Measurements from ENCODE around the gene PPP2R1B.

PPP2R1B gene

DNA sequence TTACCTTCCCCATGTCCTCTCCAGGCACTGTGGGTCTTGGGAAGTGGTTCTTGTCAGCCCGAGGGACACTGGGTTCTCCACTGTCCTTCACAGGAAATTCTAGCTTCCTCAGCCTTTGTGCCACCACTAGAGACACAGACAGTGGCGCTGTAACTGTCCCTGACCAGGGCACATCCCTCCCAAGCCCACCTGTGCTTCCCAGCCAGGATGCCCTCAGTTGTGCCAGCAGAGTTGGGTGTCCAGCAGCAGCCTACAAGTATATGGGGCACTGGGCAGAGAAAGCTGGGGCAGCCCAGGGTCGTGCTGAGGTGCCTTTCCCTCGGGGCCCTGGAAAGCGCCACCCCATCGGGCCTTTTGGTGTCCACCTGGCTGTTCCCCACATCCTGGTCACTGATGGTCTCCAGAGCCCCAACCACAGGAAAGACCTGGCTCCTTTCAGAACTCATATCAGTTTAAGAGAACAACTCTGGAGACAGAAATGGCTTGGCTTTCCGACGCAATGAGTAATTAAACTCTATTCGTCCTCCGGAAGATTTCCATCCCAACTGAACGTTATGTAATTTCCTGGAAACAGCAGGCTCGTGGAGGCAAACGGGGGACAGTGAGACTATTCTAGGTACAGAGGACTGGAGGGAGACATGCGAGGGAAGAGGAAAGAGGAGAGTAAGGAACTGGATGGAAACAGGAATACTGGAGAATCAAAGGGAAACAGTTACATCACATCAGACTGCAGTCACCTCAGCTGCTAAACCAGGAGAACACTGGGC is 28.6 kb downstream of the PPP2R1B start:
- Histone ChIP-seq H3K27ac (ENCODE audit: low read depth, low read length) (peak overlapping the region; percentile 100), H3K36me3 (ENCODE audit: control insufficient read depth in 5 of 5, insufficient read depth in 5 of 5, low read length in 5 of 5) (peaks cover 19 to 45% (median 28%) of the 10 kb centered on the region in 5 donors), H3K9ac (ENCODE audit: low read length in 5 of 5) (peak overlapping the region; percentile 72 to 97 (median 87)), H3K4me3 (ENCODE audit: low read depth in 1 of 5, low read length in 5 of 5) (peak overlapping the region; percentile 19 to 49 (median 40)), H3K4me1 (ENCODE audit: control insufficient read depth in 5 of 5, insufficient read depth in 5 of 5, low read length in 5 of 5) (peaks cover 46 to 73% (median 68%) of the 10 kb centered on the region in 5 donors), H3K9me3 (ENCODE audit: control insufficient read depth in 5 of 5, low read length in 5 of 5) (no peaks in the 10 kb centered on the region), H3K27me3 (ENCODE audit: control insufficient read depth in 5 of 5, insufficient read depth in 4 of 5, low read length in 5 of 5) (no peaks in the 10 kb centered on the region)

DNA sequence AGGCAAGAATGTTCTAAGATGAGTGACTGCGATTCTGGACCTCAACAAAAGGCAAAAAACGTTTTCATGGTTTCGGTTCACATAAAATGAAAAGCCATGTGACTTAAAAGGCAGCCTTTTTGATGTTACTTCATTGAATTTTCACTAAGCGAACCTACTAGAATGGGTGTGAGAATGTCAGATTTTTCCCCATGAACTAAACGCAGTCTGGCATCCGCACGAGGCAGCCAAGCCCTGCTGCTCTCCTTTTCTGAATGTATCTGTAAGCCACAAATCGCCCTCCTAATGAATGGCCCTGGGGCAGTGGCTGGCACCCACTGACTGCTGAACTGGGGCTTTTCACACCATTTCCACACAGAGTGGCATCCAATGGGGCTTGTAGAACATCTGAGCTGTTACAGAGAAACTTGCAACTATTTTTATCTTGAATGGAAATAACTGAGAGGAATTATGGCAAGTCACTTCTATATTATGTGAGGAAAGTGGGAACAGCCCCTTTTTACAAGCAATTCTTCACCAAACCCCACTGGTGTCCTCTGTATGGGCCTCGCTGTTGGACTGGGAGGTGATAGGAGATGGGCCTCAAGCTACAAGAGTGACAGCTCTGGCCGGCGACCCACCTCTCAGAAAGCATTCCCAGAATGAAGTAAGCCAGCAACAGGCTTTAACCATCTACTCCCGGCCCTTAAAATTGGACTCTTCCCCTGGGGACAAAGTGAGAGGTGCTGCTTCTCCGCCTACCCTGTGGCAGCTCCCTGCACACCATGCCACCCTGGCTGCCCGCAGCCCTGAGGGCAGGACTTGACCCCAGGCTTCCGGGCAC is 29.4 kb downstream of the PPP2R1B start:
- Histone ChIP-seq H3K4me3 (ENCODE audit: low read depth in 1 of 5, low read length in 5 of 5) (peak overlapping the region; percentile 23 to 49 (median 40)), H3K27ac (ENCODE audit: low read depth, low read length) (peak overlapping the region; percentile 100)

DNA sequence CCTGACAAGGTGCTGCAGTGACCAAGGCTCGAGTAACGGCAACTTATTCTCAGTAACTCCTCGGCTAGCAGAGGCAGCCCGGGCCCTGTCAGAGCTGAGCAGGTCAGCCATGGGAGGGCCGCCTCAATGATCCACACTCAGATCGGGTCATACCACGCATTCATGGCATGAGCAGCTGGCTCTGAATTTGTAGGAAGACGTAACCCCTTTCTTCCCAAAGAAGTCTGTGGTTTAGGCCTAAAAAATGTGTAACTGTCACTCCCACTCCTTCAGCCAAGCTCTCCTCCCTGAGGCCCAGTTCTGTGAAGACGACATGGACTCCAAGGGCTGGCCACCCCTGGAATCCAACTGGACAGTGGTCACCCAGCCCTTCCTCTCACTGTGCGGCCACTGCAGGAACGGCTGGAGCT is 30.0 kb downstream of the PPP2R1B start:
- Histone ChIP-seq H3K9ac (ENCODE audit: low read length in 5 of 5) (peak overlapping the region; percentile 72 to 97 (median 92)), H3K9me3 (ENCODE audit: control insufficient read depth in 5 of 5, low read length in 5 of 5) (no peaks in the 10 kb centered on the region), H3K36me3 (ENCODE audit: control insufficient read depth in 5 of 5, insufficient read depth in 5 of 5, low read length in 5 of 5) (peaks cover 7 to 32% (median 16%) of the 10 kb centered on the region in 5 donors), H3K4me1 (ENCODE audit: control insufficient read depth in 5 of 5, insufficient read depth in 5 of 5, low read length in 5 of 5) (peaks cover 52 to 83% (median 81%) of the 10 kb centered on the region in 5 donors), H3K27me3 (ENCODE audit: control insufficient read depth in 5 of 5, insufficient read depth in 4 of 5, low read length in 5 of 5) (no peaks in the 10 kb centered on the region), H3K4me3 (ENCODE audit: low read depth in 1 of 5, low read length in 5 of 5) (peak overlapping the region in 2 of 5 donors; percentile 25 to 49), H3K27ac (ENCODE audit: low read depth, low read length) (peak overlapping the region; percentile 100)

More for the DNA sequence above, 29.4 kb downstream of the PPP2R1B start:
- Histone ChIP-seq H3K9me3 (ENCODE audit: control insufficient read depth in 5 of 5, low read length in 5 of 5) (no peaks in the 10 kb centered on the region), H3K36me3 (ENCODE audit: control insufficient read depth in 5 of 5, insufficient read depth in 5 of 5, low read length in 5 of 5) (peaks cover 14 to 38% (median 22%) of the 10 kb centered on the region in 5 donors), H3K4me1 (ENCODE audit: control insufficient read depth in 5 of 5, insufficient read depth in 5 of 5, low read length in 5 of 5) (peaks cover 48 to 79% (median 76%) of the 10 kb centered on the region in 5 donors), H3K9ac (ENCODE audit: low read length in 5 of 5) (peak overlapping the region; percentile 72 to 97 (median 92)), H3K27me3 (ENCODE audit: control insufficient read depth in 5 of 5, insufficient read depth in 4 of 5, low read length in 5 of 5) (no peaks in the 10 kb centered on the region)

DNA sequence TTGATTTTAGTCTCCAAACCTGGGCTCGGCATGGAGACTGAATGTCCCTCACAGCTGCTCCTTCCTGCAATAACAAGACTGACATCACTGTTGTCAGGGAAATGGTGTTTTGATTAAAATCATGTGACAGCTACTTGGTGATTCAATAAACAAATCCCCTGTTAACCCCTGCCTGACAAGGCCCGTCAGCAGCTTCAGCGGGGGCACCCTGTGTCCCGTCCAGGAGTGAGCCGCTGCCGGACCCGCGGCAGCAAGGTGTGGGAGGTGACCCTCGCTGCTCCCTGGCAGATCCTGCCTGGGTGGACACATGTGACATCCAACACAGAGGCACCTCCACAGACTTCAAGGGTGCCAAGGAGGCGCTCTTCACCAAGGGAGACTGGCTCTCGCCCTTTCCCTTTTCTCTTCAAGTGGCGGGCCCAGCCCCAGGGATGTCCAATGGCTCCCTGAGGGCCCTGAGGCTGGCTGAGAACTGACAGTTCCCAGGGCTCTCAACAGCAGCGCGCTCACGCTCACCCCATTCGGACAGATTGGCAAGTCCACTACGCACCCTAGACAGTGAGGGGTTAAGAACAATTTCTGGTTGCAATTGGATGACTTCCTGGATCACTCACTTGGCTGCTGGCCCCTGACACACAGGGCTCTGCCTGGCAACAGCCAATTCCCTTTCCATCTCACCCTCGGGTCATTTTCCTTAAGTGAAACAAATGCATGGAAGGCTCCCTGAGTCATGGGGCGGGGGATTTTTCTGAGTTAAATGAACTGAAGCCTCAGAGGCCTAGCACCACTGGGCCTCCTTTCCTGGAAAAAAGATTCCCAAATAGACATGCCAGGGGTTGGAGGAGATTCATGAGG is 30.7 kb downstream of the PPP2R1B start:
- Histone ChIP-seq H3K4me3 (ENCODE audit: low read depth in 1 of 5, low read length in 5 of 5) (peak overlapping the region; percentile 52 to 72 (median 71)), H3K27me3 (ENCODE audit: control insufficient read depth in 5 of 5, insufficient read depth in 4 of 5, low read length in 5 of 5) (no peaks in the 10 kb centered on the region), H3K27ac (ENCODE audit: low read depth, low read length) (peak overlapping the region; percentile 100), H3K36me3 (ENCODE audit: control insufficient read depth in 5 of 5, insufficient read depth in 5 of 5, low read length in 5 of 5) (peaks cover under 1 to 25% (median 10%) of the 10 kb centered on the region in 5 donors), H3K9me3 (ENCODE audit: control insufficient read depth in 5 of 5, low read length in 5 of 5) (no peaks in the 10 kb centered on the region), H3K4me1 (ENCODE audit: control insufficient read depth in 5 of 5, insufficient read depth in 5 of 5, low read length in 5 of 5) (peaks cover 53 to 87% (median 82%) of the 10 kb centered on the region in 5 donors), H3K9ac (ENCODE audit: low read length in 5 of 5) (peak overlapping the region; percentile 82 to 97 (median 92))

DNA sequence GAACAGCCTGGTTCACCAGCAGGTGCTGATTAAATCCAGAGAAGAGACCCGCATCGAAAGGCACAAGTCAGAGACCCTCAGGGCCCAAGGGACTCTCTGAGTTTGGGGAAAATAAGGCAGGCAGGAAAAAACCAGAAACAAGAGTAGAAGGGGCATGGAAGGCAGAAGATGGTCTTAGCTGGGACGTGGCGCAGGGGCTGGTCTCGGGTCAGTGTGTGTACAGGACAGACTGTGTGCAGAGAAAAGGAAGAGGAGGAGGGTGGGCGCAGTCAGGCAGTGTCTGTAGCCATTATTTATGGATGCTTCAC is 31.3 kb downstream of the PPP2R1B start:
- Histone ChIP-seq H3K36me3 (ENCODE audit: control insufficient read depth in 5 of 5, insufficient read depth in 5 of 5, low read length in 5 of 5) (peaks cover 0 to 19% (median 6%) of the 10 kb centered on the region in 5 donors), H3K9me3 (ENCODE audit: control insufficient read depth in 5 of 5, low read length in 5 of 5) (no peaks in the 10 kb centered on the region), H3K4me3 (ENCODE audit: low read depth in 1 of 5, low read length in 5 of 5) (peak overlapping the region in 4 of 5 donors; percentile 52 to 72 (median 71)), H3K27ac (ENCODE audit: low read depth, low read length) (peak overlapping the region; percentile 100), H3K4me1 (ENCODE audit: control insufficient read depth in 5 of 5, insufficient read depth in 5 of 5, low read length in 5 of 5) (peaks cover 53 to 91% (median 86%) of the 10 kb centered on the region in 5 donors), H3K27me3 (ENCODE audit: control insufficient read depth in 5 of 5, insufficient read depth in 4 of 5, low read length in 5 of 5) (no peaks in the 10 kb centered on the region), H3K9ac (ENCODE audit: low read length in 5 of 5) (peak overlapping the region; percentile 65 to 97 (median 85))

DNA sequence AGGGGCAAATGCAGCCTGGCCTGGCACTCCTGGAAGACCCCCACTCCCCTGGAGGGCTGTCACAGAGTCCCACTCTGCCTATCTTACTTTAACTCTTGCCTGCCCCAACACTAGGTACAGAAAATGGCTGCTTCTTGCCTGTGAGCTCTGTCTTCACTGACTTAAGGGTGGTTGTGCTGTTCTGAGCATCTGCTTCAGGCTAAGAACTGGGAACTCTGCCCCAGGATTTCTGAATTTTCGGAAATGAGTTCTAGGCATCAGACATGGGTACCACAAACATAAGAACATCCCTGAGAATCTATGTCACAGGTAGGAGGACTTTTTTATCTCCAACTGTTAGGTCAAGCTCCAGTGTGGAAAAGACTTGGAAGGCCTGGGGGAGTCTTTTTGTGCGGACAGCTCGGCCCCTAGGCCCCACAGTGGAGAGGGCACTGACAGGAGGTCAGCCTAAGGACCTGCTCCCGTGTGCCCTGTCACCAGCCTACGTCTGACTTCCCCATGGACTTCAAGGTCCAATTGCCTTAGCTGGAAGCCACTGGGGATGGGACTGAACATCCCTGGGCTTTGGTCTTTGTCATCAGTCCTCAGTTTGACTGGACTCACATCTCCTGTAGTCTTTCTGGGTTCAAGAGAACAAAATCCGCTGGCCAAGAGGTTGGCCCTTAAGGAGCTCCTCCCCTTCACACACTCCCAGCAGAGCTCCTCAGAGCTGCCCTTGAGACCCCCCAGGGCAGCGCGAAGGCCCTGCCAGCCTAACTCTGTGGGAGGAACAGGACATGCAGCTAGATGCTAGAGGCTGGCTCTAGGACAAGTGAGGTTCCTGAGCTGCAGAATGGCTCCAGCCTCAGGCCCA is 31.9 kb downstream of the PPP2R1B start:
- Histone ChIP-seq H3K4me1 (ENCODE audit: control insufficient read depth in 5 of 5, insufficient read depth in 5 of 5, low read length in 5 of 5) (peaks cover 57 to 95% (median 91%) of the 10 kb centered on the region in 5 donors), H3K27me3 (ENCODE audit: control insufficient read depth in 5 of 5, insufficient read depth in 4 of 5, low read length in 5 of 5) (no peaks in the 10 kb centered on the region), H3K4me3 (ENCODE audit: low read depth in 1 of 5, low read length in 5 of 5) (peak overlapping the region in 4 of 5 donors; percentile 52 to 72 (median 71)), H3K9me3 (ENCODE audit: control insufficient read depth in 5 of 5, low read length in 5 of 5) (no peaks in the 10 kb centered on the region), H3K27ac (ENCODE audit: low read depth, low read length) (peak overlapping the region; percentile 100), H3K36me3 (ENCODE audit: control insufficient read depth in 5 of 5, insufficient read depth in 5 of 5, low read length in 5 of 5) (peaks cover 0 to 14% (median 4%) of the 10 kb centered on the region in 5 donors), H3K9ac (ENCODE audit: low read length in 5 of 5) (peak overlapping the region; percentile 65 to 97 (median 85))

DNA sequence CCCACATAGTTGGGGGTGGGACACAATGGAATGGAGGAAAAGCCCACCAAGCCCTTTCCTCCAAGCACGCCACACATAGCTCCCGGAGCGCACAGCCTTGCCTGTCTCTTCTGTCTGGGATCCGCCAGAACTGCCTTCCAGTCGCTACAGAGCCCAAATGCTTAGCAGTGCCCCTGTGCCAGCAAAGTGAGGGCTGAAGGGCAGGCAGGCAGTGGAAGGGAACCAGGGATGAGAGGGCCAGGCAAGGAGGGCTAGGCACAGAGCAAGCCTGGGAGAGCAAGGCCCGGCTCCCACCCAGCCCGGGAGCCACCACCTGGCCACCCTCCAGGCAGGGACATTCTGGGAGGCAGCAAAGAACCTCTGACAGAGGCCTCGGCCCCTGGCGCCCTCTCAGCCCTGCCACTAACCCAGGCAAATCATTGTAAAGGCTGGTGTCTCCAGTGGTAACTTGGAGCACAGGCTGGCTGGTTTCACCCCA is 32.5 kb downstream of the PPP2R1B start:
- H3K27me3 ChIP-seq (ENCODE audit: control insufficient read depth in 5 of 5, insufficient read depth in 4 of 5, low read length in 5 of 5): no peaks in the 10 kb centered on the region
- no peaks in the 10 kb centered on the region for H3K9me3 ChIP-seq (ENCODE audit: control insufficient read depth in 5 of 5, low read length in 5 of 5)
- peak overlapping the region; percentile 65 to 97 (median 85) for H3K9ac ChIP-seq (ENCODE audit: low read length in 5 of 5)
- H3K27ac ChIP-seq (ENCODE audit: low read depth, low read length): peak overlapping the region; percentile 100
- H3K4me3 ChIP-seq (ENCODE audit: low read depth in 1 of 5, low read length in 5 of 5): peak overlapping the region in 3 of 5 donors; percentile 31 to 39 (median 32)
- peaks cover 0 to 9% (median 4%) of the 10 kb centered on the region in 5 donors for H3K36me3 ChIP-seq (ENCODE audit: control insufficient read depth in 5 of 5, insufficient read depth in 5 of 5, low read length in 5 of 5)
- H3K4me1 ChIP-seq (ENCODE audit: control insufficient read depth in 5 of 5, insufficient read depth in 5 of 5, low read length in 5 of 5): peaks cover 60 to 95% (median 91%) of the 10 kb centered on the region in 5 donors

DNA sequence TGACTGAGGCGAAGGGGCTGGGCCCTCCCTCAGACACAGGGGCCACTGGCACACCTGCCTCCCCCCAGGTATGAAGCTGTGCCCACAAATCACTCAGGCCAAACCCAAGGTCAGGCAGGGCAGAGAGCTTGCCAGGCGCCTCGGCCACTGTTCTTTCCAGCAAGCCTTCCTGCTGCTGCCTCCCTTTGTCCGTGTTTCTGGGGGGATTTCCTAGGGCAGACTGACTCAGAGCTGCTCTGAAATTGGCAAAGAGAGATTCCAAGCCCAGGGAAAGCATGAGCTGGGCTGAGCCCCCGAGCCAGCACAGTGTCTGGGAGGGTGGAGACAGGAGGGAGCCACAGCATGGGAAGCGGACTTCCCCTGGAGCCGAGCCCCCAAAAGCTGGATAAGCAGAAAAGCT is 33.2 kb downstream of the PPP2R1B start:
- peak overlapping the region; percentile 100 for H3K27ac ChIP-seq (ENCODE audit: low read depth, low read length)
- peak overlapping the region; percentile 52 to 97 (median 85) for H3K9ac ChIP-seq (ENCODE audit: low read length in 5 of 5)
- no peaks in the 10 kb centered on the region for H3K9me3 ChIP-seq (ENCODE audit: control insufficient read depth in 5 of 5, low read length in 5 of 5)
- H3K36me3 ChIP-seq (ENCODE audit: control insufficient read depth in 5 of 5, insufficient read depth in 5 of 5, low read length in 5 of 5): peaks cover 0 to 4% (median under 1%) of the 10 kb centered on the region in 5 donors
- no peaks in the 10 kb centered on the region for H3K27me3 ChIP-seq (ENCODE audit: control insufficient read depth in 5 of 5, insufficient read depth in 4 of 5, low read length in 5 of 5)
- peaks cover 56 to 89% (median 84%) of the 10 kb centered on the region in 5 donors for H3K4me1 ChIP-seq (ENCODE audit: control insufficient read depth in 5 of 5, insufficient read depth in 5 of 5, low read length in 5 of 5)
- H3K4me3 ChIP-seq (ENCODE audit: low read depth in 1 of 5, low read length in 5 of 5): peak overlapping the region in 1 of 5 donors; percentile 24

All from subcutaneous abdominal adipose tissue (tissue), 5 donors.